ENCODE data around the gene CLCN7. TPM values are rescaled to one million over a fixed set of nuclear protein-coding genes. Genes with fewer than 3 reads are reported as not detected.

Gene CLCN7
- total RNA-seq, 1 experiment from 2014 or later: 48.2 TPM

GRCh38 chr16:1452530-1452929, 22.3 kb downstream of the CLCN7 start:
- Histone ChIP-seq H3K36me3 (ENCODE audit: low read depth, low read length) (no peaks in the 10 kb centered on the region), H3K9ac (ENCODE audit: low read length) (no peak overlapping the region), H2AFZ (ENCODE audit: low read length) (no peak overlapping the region), H3K9me3 (ENCODE audit: low read length) (no peaks in the 10 kb centered on the region), H4K20me1 (ENCODE audit: low read length) (no peaks in the 10 kb centered on the region), H3K79me2 (ENCODE audit: low read length) (no peaks in the 10 kb centered on the region), H3K4me2 (ENCODE audit: low read length) (no peak overlapping the region), H3K27me3 (ENCODE audit: low read length) (no peaks in the 10 kb centered on the region), H3K4me1 (ENCODE audit: insufficient read depth, low read length) (no peaks in the 10 kb centered on the region), H3K9me2 (replicated peaks; ENCODE audit: low read length) (no peaks in the 10 kb centered on the region), H3K4me3 (ENCODE audit: low read length) (no peak overlapping the region), H3F3A (ENCODE audit: low read length, unreplicated experiment) (no peaks in the 10 kb centered on the region), H3K27ac (ENCODE audit: low read length) (no peak overlapping the region)
- ChIA-PET CTCF (no interaction called here), POLR2A (ENCODE audit: unreplicated experiment) (no interaction called here)
- intact Hi-C loops (cut with micrococcal nuclease): no loop called here
- TF ChIP-seq CTCF (conservative IDR thresholded peaks at IDR 0.05; ENCODE audit: low read depth, low read length) (no peak), EZH2 (IDR thresholded peaks at IDR 0.05; ENCODE audit: low read length, unreplicated experiment) (no peak)
- no TSS peak for BruUV-seq (replicated peaks)
- DNase-seq (no peak), ATAC-seq (no peak)

- intact Hi-C loops (cut with micrococcal nuclease): no loop called here
These were observed 23.0 kb downstream of the CLCN7 start for GRCh38 chr16:1451702-1452392.

More at GRCh38 chr16:1451702-1452392, 23.0 kb downstream of the CLCN7 start:
- BruUV-seq (replicated peaks): no TSS peak
- no peak overlapping the region for H3K9ac ChIP-seq (ENCODE audit: low read length)
- H2AFZ ChIP-seq (ENCODE audit: low read length): no peak overlapping the region
- no peaks in the 10 kb centered on the region for H4K20me1 ChIP-seq (ENCODE audit: low read length)
- ATAC-seq: no peak
- H3K4me1 ChIP-seq (ENCODE audit: insufficient read depth, low read length): no peaks in the 10 kb centered on the region
- H3K36me3 ChIP-seq (ENCODE audit: low read depth, low read length): no peaks in the 10 kb centered on the region
- ChIA-PET POLR2A (ENCODE audit: unreplicated experiment) (no interaction called here), CTCF (no interaction called here)
- no peak for DNase-seq
- TF ChIP-seq CTCF (conservative IDR thresholded peaks at IDR 0.05; ENCODE audit: low read depth, low read length) (no peak), EZH2phosphoT487 (IDR thresholded peaks at IDR 0.05; ENCODE audit: borderline replicate concordance, low read length) (no peak), EZH2 (IDR thresholded peaks at IDR 0.05; ENCODE audit: low read length, unreplicated experiment) (no peak)
- no peak overlapping the region for H3K4me3 ChIP-seq (ENCODE audit: low read length)
- no peaks in the 10 kb centered on the region for H3K9me3 ChIP-seq (ENCODE audit: low read length)
- no peaks in the 10 kb centered on the region for H3F3A ChIP-seq (ENCODE audit: low read length, unreplicated experiment)
- no peak overlapping the region for H3K4me2 ChIP-seq (ENCODE audit: low read length)
- no peaks in the 10 kb centered on the region for H3K9me2 ChIP-seq (replicated peaks; ENCODE audit: low read length)
- H3K79me2 ChIP-seq (ENCODE audit: low read length): no peaks in the 10 kb centered on the region
- H3K27me3 ChIP-seq (ENCODE audit: low read length): no peaks in the 10 kb centered on the region
- H3K27ac ChIP-seq (ENCODE audit: low read length): no peak overlapping the region

Data from PC-3 (cell line).